Right kidney (tissue), 1 donor: Measurements from ENCODE around the gene GEMIN4.
"Not testable (repeated sequence)": the region's sequence is repeated elsewhere in the genome, so short reads cannot be mapped to it uniquely, and the experiment has no call there.

Experiments
- DNase-seq: peaks from one replicate; pipeline ENCODE4 v3.0.0-alpha.2; 2016

The GEMIN4 gene

DNA sequence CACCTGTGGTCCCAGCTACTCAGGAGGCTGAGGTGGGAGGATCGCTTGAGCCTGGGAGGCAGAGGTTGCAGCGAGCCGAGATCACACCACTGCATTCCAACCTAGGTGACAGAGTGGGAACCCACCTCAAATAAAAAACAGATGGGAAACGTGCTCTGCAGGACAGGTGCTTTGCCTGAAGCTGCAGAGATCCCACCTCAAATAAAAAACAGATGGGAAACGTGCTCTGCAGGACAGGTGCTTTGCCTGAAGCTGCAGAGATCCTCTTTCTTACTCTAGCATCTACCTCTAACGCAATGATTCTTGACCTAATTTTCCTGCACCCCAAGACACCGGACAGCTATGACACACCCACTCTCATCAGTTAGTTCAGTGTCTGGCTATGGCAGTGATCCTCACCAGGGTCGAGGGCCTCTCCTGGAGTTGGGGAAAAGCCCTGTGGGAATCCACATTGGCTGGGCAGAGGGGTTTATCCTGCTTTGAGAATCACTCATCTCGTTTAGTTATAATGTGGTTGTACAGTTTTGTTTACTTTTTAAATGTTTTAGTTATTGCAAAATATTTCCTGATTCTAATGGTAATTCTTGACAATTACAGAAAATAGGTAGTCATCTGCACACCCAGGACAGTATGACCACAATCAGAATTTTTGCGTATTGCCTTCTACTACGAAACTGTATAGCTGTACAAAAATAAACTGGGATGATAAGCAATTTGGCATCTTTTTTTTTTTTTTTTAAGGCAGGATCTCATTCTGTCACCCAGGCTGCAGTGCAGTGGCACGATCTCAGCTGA lies 48.8 kb downstream of the GEMIN4 start:
- no peak for DNase-seq

DNA sequence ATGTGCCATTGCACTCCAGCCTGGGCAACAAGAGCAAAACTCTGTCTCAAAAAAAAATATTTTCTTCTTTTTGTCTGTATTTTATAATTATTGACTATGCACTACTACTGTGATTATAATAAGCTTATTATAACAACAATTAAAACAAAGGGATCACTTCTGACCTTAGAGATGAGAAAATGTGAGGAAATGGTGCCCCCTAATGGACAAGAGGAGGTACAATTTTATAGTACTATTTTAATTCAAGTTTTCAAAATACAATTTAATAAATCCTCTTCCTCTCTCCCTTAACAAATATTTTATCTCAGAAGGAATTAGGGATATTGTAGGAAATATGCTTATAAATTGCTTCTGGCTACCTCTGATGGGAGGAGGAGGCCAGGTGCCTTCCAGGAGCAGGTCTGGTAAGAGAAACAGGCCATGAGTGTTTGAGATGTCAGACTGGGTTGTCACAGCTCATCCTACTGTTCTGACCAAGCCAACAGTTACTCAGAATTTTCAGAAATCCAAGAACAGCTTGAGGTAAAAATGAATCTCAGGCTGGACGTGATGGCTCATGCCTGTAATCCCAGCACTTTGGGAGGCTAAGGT lies 51.5 kb downstream of the GEMIN4 start:
- no peak for DNase-seq

DNA sequence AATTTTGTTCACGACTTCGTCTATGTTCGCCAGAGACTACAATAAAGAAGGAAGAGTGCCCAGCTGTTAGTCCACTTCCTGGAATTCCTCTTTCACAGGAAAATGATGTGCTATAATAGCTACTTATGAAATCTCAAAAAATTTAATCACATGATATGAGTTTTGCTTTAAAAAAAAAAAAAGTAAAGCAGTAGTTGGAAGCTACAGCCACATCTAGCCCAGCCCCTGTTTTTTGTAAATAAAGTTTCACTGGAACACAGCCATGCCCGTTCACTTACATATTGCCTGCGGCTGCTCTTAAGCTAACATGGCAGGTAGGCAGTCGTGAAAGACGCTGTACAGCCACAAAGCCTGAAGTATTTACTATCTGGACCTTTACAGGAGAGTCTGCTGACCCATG lies 52.7 kb downstream of the GEMIN4 start:
- DNase-seq = no peak

DNA sequence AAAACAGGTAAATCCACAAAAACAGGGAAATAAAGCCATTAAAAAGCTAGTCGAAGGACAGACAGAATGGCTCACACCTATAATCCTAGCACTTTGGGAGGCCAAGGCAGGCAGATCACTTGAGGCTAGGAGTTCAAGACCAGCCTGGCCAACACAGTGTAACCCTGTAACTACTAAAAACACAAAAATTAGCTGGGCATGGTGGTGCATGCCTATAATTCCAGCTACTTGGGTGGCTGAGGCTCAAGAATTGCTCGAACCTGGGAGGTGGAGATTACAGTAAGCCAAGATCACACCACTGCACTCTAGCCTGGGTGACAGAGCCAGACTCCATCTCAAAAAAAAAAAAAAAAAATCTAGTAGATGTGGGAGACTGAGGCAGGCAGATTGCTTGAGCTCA lies 54.0 kb downstream of the GEMIN4 start:
- DNase-seq = not testable (repeated sequence)

GRCh38 chr17:697682-698081 lies 54.4 kb downstream of the GEMIN4 start:
- DNase-seq = no peak

- no peak for DNase-seq
These were observed 55.7 kb downstream of the GEMIN4 start for GRCh38 chr17:696369-696768.
